CD4-positive, alpha-beta T cell treated with Interleukin-17A for 4 hours (primary cell): ENCODE data around the gene ATG12.
"Not testable (repeated sequence)": the region's sequence is repeated elsewhere in the genome, so short reads cannot be mapped to it uniquely, and the experiment has no call there.

Experiments used
- DNase-seq: peaks from one replicate; pipeline ENCODE4 v3.0.0-alpha.2; 2020; ENCODE audit warnings: mixed read lengths

Gene ATG12

GRCh38 chr5:115841382-115842088, at the start of gene ATG12, which contains the start of gene AP3S1:
Gene ATG12 (minus strand): TSS chr5:115841565. CDS start chr5:115841552, 13 bp downstream.
Gene AP3S1 (plus strand): TSS chr5:115841935. CDS start chr5:115842038, 103 bp downstream.
- peak; percentile 92 for DNase-seq

- no peak for DNase-seq
Observed at GRCh38 chr5:115888027-115888426, 46.7 kb upstream of the ATG12 start.

GRCh38 chr5:115885208-115885607, 43.8 kb upstream of the ATG12 start:
- not testable (repeated sequence) for DNase-seq

- DNase-seq: no peak
Observed at GRCh38 chr5:115884704-115885103, 43.3 kb upstream of the ATG12 start.

GRCh38 chr5:115882434-115882833, 41.1 kb upstream of the ATG12 start:
- DNase-seq: not testable (repeated sequence)

- not testable (repeated sequence) for DNase-seq
Observed at GRCh38 chr5:115877342-115877741, 36.0 kb upstream of the ATG12 start.

- DNase-seq: no peak
Observed at GRCh38 chr5:115875447-115875846, 34.1 kb upstream of the ATG12 start.

GRCh38 chr5:115873392-115873791, 32.0 kb upstream of the ATG12 start:
- DNase-seq: no peak

- no peak for DNase-seq
Observed at GRCh38 chr5:115872447-115872846, 31.1 kb upstream of the ATG12 start.

- DNase-seq: no peak
Observed at GRCh38 chr5:115869256-115869795, 28.0 kb upstream of the ATG12 start.

- DNase-seq: no peak
Observed at GRCh38 chr5:115859378-115859777, 18.0 kb upstream of the ATG12 start.

- no peak for DNase-seq
Observed at GRCh38 chr5:115858396-115858795, 17.0 kb upstream of the ATG12 start.

GRCh38 chr5:115857626-115858349, 16.4 kb upstream of the ATG12 start:
- no peak for DNase-seq

GRCh38 chr5:115857057-115857479, 15.7 kb upstream of the ATG12 start:
- no peak for DNase-seq

GRCh38 chr5:115855959-115856358, 14.6 kb upstream of the ATG12 start:
- DNase-seq: no peak

- DNase-seq: no peak
Observed at GRCh38 chr5:115854139-115854538, 12.8 kb upstream of the ATG12 start.

- no peak for DNase-seq
Observed at GRCh38 chr5:115850744-115851416, 9.5 kb upstream of the ATG12 start.

GRCh38 chr5:115849258-115849798, 8.0 kb upstream of the ATG12 start:
- DNase-seq: no peak

- no peak for DNase-seq
Observed at GRCh38 chr5:115847290-115847689, 5.9 kb upstream of the ATG12 start.

GRCh38 chr5:115844321-115844817, 3.0 kb upstream of the ATG12 start:
- no peak for DNase-seq

- no peak for DNase-seq
Observed at GRCh38 chr5:115843444-115844130, 2.2 kb upstream of the ATG12 start.

GRCh38 chr5:115842952-115843351, 1.6 kb upstream of the ATG12 start:
- no peak for DNase-seq
